Stimulated activated CD8-positive, alpha-beta memory T cell treated with anti-CD3 and anti-CD28 coated beads, Interleukin-4, amount 100 ng/mL, for 24 hours (primary cell): ENCODE results near the gene WDR33.
"Not testable (repeated sequence)": the region's sequence is repeated elsewhere in the genome, so short reads cannot be mapped to it uniquely, and the experiment has no call there.

Source experiments
- DNase-seq: peaks from one replicate; pipeline ENCODE4 v3.0.0-alpha.2; 2020; ENCODE audit warnings: low read depth

WDR33 gene

DNA sequence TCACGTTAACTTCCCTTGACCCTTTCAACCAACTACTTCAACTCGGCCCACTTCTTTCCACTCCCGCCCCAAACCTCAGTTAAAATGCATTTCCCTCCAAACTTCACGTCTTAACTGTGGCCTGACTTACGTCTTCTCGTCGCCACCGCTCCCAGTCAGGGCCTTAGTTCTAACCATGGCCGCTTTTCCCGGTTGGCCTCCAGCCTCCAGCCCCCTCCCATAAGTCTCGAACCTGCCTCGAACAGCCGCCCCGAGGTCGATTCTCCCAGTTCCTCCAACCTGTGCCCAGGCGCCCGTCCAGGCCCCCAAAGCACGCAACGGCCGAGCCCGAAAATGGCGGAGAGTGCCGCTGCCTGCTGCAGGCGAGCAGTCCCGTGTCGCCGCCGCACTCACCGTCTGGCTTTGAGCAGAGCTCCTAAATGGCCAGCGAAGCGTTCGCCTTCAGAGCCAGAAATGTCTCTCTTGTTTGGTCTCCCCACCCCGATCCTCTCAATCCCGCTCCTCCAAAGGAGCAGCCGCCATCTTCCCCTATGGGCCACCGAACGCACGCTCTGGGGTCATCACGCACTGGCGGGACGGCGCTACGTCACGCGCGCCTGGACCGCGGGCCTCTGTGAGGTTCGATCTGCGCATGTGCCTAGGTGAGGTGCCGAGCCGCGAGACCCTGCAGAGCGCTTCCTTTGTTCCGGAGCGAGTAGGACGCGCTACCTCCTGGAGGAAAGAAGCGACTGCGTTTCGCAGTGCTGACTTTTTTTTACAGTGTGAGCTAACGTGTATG is at the start of gene WDR33:
TSS of gene WDR33 (minus strand) at position 553 of the 778 bp plus-strand sequence. CDS start 40,190 bp downstream, outside the sequence.
- peak; percentile 90 for DNase-seq

DNA sequence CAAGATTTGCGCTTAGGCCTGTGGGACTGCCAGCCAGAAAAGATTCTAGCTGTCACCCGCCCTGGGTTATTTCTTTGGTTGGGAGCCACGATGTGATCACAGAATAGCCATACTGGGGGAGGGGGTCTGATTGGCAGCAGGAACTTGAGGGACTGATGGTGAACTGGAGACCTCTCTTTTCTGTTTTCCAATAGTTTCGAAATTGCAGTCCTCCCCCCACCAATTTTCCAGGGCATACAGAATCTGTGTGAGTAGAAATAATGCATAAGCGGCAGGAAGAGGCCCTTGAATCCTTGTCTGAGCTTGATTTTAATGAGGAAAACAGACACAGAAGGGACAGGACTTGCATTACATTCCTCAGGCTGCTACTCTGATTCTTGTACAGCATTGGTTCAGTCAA is 49.2 kb upstream of the WDR33 start:
- DNase-seq = no peak

DNA sequence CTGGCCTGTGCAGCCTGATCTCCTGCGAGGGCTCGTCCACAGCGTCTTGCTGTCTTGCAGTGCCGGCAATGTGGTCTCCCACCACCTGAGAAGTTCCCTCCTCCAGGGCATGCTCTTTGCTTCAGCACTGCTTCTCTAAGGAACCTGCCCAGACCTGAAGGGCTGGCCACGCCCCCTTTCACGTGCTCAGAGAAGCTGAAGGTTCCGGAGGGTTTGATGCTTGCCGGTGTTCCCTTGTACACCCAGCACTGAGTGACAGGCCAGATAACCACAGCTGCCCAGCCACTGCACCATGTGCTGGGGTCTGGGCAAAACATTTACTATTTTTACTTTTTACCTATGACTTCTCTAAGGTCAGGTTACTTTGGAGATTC is 48.7 kb upstream of the WDR33 start:
- peak; percentile 19 for DNase-seq

DNA sequence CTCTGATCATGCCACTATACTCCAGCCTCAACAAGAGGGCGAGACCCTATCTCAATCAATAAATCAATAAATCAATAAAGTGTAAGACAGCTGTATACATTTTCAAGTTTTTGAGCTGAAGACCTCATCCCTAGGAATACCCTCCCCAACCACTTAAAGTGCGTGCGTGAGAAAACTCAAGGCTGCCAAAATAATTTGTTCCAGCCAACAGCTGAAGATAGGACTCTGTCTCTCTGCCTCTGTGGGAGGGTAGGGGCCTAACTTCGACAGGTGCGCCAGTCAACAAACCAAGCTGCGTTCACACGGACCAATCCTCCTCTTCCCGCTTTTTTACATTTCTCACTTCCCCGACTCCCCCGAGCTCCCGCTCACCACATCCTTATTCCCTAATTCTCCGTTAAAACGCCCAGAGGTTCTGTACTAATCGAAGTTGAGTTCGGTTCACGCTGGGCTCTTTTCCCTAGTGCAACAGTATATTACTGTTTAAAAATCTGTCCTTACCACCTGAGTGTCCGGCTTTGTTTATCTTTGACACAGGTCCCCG is 46.4 kb upstream of the WDR33 start:
- no peak for DNase-seq

DNA sequence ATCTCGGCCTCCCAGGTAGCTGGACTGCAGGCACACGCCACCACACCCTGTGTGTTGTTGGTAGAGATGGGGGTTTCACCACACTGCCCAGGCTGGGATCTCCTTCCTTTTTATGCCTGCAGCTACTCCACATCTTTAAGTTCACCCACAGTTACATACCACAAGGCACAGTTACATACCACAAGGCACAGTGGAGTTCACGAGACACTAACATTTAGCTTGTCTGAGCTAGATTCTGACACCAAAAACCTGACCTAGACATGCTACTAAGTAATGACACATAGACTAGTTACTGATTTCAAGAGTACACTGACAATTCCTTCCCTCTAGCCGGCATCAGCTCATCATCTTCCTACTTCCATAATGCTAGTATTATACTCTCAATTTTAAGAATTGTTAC is 42.7 kb upstream of the WDR33 start:
- no peak for DNase-seq

DNA sequence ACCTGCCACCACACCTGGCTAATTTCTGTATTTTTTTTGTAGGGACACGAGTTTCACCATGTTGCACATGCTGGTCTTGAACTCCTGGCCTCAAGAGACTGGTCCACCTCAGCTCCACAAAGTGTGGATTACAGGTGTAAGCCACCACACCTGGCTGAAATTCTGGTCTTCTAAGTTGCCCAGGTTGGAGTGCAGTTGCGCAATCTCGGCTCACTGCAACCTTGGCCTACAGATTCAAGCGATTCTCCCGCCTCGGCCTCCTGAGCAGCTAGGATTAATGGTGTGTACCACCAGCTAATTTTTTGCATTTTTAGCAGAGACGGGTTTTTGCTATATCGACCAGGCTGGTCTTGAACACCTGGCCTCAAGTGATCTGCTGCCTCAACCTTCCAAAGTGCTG is 41.4 kb upstream of the WDR33 start:
- DNase-seq = no peak

DNA sequence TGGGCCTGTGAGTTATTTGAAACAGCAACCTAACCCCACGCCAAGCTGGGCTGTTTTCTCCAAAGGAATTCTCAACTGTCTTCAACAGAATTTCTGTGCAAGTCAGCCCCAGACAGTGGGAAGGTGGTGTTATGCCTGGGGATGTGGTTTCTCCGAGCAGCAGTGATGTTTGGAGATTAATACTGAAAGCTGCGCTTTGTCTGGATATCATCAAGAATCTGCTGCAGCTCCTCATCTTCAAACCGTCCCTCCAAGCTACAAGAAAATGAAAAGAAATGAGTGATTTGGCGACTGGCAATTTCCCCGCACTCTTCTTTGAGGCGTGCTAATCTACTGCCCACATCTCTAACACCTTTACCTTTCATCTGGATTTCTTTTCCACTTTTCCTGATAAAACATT is 37.0 kb upstream of the WDR33 start:
- no peak for DNase-seq

DNA sequence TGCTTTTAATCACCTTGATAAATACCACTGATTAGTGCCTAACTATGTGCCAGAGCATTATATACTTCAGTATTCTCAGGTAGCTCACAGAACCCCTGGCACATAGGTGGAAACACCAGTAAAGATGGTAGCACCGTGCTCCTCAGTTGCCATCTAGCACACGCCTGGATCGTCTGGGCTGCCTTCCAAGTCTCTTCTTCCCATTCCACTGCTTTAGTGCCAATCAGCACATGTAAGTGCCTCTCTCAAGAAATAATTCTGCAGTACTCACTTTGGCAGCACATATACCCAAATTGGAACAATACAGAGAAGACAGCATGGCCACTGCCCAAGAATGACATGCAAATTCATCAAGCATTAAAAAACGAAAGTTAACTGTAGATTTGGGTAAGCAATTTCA is 34.0 kb upstream of the WDR33 start:
- DNase-seq = no peak

DNA sequence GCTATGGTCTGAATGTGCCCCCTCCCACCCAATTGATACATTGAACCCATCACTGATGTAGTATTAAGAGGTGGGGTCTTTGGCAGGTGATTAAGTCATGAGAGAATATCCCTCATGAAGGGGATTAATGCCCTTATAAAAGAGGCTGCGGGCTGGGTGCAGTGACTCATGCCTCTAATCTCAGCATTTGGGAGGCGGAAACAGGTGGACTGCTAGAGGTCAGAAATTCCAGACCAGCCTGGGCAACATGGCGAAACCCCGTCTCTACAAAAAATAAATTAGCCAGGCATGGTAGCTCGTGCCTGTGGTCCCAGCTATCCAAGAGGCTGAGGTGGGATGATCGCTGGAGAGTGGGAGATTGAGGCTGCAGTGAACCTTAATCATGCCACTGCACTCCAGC is 32.7 kb upstream of the WDR33 start:
- no peak for DNase-seq

DNA sequence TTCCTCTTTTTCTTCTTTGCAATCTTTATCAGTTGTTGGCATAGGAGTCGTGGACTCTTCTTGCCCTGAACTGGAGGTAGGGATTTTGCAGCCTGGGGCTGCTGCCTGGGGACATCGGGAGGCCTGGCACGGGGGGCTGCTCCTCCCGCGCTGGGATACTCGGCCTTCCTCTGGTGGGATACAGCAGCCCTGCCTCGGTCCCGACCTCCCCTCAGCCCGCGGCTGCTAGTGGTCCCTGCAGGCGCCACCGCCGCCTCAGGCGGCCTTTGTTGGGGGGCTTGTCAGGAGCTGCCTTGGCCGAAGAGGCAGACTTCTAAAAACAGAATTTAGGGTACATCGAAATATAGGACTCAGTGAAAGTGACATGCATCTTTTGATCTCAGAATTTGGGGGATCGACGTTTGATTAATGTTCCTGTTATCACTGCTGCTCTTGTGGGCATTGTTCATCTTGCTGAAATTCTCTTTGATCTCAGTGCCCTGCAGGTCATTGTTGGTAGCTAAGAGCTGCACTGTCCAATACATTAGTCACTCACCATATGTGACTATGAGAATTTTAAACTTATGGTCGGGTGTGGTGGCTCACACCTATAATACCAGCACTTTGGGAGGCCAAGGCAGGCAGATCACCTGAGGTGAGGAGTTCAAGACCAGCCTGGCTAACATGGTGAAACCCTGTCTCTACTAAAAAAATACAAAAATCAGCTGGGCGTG is 30.7 kb upstream of the WDR33 start:
- no peak for DNase-seq

DNA sequence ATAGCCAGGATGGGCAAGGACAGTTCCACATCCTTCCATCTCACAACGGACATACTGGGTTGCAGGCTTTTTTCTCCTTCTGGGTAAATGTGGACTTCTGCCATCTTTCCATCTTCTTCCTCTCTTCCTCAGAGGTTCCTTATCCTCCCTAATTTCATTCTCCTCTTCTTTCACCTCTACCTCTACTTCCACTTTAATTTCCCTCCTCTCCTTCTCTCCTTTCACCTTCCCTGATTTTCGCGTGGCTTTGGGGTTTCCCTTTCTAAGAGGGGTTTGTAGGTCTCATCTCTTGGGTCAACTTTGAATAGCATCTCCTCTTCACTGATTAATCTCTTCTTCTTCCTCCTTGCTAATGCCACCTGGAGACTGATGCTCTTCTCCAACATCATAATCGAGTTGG is 29.9 kb upstream of the WDR33 start:
- no peak for DNase-seq

DNA sequence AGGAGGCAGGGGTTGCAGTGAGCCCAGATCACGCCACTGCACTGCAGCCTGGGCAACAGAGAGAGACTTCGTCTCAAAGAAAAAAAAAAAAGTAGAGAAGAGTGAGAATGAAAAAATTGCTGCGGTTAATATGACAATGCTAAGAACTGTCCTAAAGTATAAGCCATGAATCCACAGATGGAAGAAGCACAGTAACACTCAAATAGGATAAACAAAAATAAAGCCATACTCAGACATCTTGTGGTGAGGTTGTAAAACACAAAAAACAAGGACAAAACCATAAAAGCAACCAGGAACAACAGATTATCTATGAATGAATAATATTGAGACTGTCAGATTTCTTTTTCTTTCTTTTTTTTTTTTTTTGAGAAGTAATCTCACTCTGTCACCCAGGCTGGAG is 24.0 kb upstream of the WDR33 start:
- no peak for DNase-seq

DNA sequence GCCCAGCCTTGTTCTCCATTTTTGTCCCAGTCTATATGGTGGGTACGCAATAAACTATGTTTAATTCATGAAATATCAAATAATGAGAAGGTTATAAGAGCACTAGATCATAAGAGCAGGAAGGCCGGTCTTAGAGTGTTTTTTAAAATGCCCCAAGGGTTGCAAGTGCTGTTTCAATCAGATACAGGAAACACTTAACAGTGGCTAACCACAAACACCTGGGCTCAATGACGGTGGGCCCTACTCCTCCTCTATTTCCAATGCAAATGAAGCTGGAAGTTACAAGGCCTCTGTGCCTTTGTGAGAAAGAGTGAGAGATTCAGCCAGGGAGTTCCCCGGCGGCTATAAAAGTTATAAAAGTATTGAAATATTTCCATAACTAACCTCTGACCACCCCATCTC is 18.9 kb upstream of the WDR33 start:
- peak; percentile 37 for DNase-seq

DNA sequence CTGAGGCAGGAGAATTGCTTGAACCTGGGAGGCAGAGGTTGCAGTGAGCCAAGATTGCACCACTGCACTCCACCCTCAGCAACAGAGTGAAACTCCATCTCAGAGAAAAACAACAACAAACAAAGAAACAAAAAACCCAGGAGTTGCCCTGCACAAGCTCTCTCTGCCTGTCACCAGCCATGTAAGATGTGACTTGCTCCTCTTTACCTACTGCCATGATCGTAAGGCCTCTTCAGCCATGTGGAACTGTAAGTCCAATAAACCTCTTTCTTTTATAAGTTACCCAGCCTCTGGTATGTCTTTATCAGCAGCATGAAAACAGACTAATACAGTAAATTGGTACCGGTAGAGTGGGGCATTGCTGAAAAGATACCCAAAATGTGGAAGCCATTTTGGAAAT is 15.7 kb upstream of the WDR33 start:
- not testable (repeated sequence) for DNase-seq

DNA sequence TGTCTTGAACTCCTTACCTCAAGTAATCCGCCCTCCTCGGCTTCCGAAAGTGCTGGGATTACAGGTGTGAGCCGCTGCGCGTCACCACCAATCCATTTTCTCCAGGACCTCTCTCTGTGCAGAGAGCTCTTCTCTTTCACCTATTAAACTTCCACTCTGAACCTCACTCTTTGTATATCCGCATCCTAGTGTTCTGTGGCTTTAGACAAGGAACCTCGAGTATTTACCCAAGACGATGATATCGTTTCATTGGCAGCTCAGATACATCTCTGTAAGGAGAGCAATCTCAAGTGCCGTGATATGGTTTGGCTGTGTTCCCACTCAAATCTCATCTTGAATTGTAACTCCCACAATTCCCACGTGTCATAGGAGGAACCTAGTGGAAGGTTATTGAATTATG is 15.1 kb upstream of the WDR33 start:
- DNase-seq = no peak

DNA sequence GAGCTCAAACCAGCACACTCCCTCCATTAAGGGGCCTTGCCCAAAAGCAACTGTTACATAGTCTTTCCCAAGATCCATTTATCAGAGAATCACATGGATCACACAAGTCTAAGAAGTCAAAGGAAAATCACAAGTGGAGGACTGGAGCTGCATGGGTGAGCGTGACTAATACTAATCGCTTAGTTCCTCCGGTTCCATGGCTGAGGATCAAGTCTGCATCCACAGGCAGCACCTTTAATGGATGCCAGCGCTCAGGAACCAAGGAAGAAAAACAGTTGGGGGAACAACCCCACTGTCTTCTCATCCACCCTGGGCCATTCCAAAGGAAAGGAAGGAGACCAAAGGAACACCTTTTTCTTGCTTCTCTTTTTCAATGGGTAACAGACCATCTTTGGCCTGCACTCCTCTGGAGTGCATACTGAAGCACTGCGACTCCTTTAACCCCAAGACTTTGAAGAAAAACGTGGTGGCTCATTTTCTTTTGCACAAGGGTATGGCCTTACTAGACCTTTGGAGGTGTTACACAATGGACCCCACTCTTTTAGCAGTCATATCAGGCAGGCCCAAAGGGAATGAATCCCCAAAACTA is 9.2 kb upstream of the WDR33 start:
- no peak for DNase-seq

DNA sequence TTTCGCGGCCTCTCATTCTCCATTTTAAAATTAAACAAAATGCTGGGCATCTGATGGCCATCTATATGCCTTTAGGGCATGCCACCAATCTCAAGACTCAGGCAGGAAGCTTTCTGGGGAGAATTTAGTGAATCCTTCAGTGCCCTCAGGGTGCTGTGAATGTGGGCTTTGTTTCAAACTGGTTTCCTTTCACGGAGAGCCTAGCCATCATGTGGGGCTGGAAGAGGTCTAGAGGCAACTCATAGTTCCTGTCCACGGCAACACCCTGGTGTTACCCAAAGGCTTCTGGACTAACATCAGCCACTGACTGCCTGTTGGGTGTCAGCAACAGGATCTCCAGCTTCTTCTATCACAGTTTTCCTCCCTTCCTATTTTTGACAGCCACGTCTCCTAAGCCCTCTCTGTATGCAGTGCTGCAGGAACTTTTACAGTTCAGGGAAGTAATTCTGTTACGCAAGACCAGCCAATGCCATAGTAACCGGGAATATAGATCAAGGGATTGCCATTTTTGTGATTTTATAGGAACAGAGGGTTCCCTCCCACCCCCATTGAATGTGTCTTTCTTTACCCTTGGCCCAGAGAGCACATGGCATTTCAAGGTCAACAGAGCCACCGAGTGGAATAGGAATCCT is 7.9 kb upstream of the WDR33 start:
- DNase-seq = no peak

DNA sequence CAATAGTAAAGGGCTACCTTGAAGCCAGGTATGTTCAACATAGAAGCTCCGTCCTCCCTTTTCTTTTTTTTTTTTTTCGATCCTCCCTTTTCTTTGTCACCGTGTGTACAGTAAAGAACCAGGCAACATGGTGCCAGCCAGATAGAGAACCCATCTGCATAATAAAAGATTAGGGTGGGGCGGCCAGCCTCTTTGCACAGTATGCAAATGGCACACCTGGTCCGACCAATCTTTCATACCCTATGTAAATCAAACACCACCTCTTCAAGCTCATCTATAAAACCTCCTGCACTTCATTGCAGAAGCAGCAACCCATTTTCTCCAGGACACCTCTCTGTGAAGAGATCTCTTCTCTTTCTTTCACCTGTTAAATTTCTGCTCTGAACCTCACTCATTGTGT is 7.3 kb upstream of the WDR33 start:
- no peak for DNase-seq

DNA sequence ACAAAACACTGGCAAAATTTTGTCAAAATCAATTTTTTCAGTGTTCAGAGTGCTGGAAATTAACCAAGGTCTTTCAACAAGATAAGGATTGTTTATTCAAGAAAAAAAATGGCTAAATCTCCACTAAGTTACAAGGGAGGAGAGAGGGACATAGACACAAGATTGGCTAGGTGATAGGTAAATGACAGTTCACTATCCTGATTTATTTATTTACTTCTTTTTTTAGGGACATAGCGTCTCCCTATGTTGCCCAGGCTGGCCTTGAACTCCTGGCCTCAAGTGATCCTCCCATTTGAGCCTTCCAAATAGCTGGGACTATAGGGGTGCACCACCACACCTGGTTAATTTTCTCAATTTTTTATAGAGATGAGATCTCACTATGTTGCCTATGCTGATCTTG is 3.7 kb upstream of the WDR33 start:
- no peak for DNase-seq

DNA sequence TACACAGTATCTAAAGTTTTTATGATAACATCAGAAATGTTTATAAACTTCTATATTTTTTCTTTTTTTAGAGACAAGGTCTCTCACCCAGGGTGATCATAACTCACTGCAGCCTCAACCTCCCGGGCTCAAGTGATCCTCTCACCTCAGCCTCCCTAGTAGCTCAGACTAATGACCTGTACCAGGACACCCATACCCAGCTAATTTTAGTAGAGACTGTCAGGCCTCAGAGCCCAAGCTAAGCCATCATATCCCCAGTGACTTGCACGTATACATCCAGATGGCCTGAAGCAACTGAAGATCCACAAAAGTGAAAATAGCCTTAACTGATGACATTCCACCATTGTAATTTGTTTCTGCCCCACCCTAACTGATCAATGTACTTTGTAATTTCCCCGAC is 1.5 kb upstream of the WDR33 start:
- not testable (repeated sequence) for DNase-seq

DNA sequence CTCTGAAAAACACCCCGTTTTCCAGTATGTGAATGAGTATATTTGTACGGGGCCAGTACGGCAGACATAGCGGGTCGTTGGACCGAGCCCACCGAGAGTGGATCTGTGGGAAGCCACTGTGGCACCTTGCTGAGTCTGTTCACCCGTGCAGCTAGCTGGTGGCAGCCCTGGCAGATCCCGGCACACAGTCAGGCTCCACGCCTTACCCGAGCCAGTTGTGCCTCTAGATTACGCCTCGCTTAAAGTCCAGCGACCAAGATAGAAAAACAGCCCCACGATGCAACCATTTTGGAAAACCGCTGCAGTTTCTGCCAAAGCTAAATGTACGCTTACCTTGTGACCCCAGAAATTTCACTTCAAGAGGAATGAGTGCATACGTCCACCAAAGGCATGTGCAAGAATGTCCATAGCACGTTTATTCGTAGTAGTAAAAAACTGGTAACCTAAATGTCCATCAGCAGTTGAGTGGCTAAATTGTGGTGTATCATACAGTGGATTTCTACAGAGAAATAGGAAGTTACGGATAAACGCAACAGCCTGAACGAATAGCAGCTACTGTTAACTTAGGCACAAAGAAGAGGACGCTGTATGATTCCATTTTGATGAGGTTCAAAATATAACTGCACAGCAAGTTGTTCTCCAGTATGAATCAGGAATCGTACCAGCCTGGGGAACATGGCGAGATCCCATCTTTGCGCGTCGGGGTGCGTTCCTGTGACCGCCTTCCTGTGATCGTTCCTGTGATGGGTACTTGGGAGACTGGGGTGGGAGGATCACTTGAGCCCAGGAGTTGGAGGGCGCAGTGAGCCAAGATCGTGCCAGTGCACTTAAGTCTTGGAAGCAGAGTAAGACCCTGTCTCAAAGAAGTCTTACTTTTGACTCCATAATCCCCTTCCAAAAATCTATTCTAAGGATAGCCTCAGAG is 688 bp upstream of the WDR33 start:
- no peak for DNase-seq
